Measurements from ENCODE around the gene ELAVL3.
"Not testable (repeated sequence)": the region's sequence is repeated elsewhere in the genome, so short reads cannot be mapped to it uniquely, and the experiment has no call there.

The ELAVL3 gene

DNA sequence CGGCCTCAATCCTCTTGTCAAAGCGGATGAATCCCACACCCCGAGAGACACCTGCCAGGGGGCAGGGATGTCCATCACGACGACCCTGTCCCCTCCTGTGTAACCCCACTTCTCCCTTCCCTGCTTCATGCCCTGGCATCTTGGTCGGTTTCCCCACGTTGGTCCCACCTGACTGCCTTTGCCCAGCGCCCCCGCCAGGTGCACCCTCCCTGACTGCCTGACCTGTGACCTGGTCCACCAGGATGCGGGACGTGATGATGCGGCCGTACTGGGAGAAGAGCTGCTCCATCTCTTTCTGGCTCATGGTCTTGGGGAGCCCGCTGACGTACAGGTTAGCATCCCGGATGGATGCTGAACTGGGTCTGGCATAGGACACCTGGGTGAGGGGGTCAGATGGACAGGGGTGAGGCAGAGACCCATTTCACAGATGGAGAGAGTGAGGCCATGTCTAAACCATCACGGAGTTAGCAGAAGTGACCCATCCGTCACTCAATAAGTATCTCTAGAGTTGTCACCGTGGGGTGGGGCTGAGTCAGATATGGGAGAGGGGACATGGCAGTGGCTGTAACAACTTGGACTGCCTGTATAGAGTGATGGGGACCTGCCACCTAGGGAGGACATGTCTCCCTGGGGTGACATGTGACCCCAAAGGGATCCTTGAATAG is 22.5 kb downstream of the ELAVL3 start:
- no peak for DNase-seq

DNA sequence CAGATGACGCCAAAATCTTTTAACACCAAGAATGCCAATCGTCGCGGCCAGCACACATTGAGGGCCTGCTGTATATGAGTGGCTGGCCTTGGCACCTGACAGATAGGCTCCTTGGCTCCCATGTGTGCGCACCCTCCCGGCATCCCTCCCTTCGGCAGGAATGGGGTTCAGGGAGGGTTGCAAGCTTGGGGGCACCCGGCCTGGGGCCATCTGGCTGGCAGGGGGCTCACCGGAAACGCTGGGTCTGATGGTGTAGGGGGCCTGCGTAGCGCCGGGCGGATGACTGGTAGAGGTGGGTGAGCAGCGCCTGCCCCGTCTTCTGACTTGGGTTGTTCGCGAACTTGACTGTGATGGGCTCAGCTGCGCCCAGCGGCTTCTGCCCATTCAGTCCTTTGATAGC is 23.0 kb downstream of the ELAVL3 start:
- no peak for DNase-seq

GRCh38 chr19:11457115-11457514 is 23.7 kb downstream of the ELAVL3 start:
- DNase-seq: no peak

DNA sequence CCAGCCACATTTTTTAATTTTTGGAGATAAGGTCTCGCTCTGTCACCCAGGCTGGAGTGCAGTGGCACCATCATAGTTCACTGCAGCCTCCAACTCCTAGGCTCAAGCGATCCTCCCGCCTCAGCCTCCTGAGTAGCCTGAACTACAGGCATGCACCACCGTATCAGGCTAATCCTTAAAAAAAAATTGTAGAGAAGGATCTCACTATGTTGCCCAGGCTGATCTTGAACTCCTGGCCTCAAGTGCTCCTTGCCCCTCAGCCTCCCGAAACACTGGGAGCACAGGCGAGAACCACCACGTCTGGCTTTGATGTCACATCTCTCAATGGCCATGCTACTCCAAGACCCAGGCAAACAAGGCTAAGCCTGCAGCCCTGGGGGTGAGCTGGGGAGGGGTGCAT is 24.2 kb downstream of the ELAVL3 start:
- DNase-seq: no peak

DNA sequence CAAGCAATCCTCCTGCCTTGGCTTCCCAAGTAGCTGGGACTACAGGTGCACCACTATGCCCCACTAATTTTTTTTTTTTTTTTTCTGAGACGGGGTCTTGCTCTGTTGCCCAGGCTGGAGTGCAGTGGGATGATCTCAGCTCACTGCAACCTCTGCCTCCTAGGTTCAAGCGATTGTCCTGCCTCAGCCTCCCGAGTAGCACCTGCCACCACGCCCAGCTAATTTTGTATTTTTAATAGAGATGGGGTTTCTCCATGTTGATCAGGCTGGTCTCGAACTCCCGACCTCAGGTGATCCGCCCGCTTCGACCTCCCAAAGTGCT is 25.7 kb downstream of the ELAVL3 start:
- DNase-seq: not testable (repeated sequence)

GRCh38 chr19:11453468-11454341 is 27.1 kb downstream of the ELAVL3 start:
- no peak for DNase-seq

- no peak for DNase-seq
Observed at GRCh38 chr19:11452620-11453310, 28.1 kb downstream of the ELAVL3 start.

GRCh38 chr19:11451871-11452619 is 28.8 kb downstream of the ELAVL3 start:
- no peak for DNase-seq

DNA sequence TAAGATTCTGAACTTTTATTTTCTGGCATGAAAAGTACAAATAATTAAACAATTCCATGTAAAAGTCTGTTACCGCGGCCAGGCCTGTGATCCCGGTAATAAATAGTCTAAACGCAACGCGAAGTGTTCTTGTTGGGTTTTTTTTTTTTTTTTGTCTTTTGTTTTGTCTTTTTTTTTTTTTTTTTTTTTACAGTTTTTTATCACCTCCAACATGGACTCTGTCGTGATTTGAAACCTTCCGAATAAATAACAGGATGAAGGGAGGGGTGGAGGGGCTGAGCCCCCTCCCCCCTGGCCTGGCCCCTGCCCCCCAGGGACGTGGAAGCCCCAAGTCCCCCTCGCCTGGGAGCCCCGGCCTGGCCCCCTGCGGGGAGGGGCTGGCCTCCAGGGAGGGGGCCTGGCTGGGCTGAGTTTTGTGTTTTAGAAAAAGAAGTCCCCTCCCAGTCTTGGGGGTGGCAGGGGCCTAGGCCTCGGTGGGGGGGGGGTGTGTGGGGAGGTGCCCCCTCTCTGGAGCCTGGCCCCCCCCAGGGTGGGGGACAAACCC is 29.4 kb downstream of the ELAVL3 start:
- DNase-seq: no peak

- DNase-seq: no peak
Observed at GRCh38 chr19:11450570-11451326, 30.1 kb downstream of the ELAVL3 start.

- DNase-seq: no peak
Observed at GRCh38 chr19:11448923-11449554, 31.8 kb downstream of the ELAVL3 start.

- DNase-seq: no peak
Observed at GRCh38 chr19:11448410-11448809, 32.4 kb downstream of the ELAVL3 start.

DNA sequence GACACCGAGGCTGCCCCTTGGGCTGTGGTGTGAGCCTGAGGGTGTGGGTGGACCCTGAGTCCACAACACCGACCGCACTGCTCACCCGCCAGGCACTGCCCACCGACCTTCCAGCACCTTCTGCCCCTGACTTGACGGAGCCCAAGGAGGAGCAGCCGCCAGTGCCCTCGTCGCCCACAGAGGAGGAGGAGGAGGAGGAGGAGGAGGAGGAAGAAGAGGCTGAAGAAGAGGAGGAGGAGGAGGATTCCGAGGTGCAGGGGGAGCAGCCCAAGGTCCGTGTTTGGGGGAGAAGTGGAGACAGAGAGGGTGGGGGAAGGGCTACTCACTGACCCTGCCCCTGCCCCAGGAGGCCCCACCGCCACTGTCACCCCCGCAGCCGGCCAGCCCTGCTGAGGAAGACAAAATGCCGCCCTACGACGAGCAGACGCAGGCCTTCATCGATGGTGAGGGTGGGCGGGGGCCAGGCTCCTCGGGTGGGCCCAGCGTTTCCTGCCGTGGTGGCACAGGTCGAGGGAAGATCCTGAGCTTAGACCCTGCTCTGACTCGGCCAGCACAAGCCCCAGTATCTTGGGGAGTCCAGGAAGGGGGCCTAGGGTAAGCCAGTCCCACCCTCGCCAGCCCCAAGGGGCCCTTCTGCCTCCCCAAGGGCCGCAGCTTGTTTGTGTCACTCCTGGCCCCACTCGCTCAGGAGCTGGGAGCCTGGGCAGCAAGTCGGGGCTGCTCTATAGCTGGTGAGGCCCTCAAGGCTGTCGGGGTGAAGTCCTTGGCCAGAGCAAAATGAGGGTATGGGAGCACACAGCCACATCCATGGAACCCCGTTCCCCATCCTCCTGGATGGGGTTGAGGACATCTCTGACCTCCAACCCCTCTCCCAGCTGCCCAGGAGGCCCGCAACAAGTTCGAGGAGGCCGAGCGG is 33.2 kb downstream of the ELAVL3 start:
- DNase-seq: no peak

DNA sequence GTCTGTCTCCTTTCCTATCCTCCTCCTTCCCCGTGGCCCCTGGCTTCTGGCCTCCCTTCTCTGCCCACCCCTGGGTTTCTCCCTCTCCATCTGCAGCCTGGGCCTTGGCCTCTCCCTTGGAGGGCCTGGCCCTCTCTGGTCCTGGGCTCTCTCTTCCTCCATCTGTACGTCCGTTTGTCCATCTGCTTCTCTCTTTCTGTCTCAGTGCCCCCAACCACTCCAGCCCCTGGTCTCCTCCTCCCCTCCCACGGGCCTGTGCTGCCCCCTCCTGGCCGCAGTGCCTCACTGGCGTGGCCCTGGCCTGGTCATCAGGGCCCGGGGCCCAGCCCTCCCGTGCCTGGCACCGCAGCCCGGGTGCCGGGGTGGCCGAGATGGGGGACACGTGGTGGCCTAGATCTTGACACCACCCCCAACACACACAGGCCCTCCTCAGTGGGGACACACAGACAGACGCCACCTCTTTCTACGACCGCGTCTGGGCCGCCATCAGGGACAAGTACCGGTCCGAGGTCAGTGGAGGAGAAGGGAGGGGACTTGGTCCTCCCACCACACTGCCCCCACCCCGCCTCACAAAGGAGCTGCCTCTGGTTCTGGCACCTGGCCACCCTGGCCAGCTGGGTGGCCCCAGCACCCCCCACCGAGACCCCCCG is 34.1 kb downstream of the ELAVL3 start:
- peak; percentile 6 for DNase-seq

GRCh38 chr19:11446271-11446651 is 34.6 kb downstream of the ELAVL3 start:
- no peak for DNase-seq

DNA sequence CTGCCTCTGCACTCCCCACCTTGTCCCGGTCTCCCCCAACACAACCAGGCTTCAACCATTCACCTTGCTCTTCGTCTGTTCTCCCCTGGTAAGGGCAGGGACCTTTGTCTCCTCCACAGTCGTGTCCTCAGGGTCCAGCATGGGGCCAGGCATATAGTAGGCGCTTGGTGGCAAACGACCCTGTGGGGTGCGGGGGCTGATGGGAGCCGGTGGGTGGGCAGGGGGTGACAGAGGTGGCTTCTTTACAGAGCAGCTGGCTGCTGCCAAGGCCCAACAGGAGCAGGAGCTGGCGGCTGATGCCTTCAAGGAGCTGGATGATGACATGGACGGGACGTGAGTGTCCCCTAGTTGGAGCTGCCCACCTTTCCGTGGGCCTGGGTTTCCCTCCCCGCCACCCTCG is 35.7 kb downstream of the ELAVL3 start:
- DNase-seq: no peak

- no peak for DNase-seq
Observed at GRCh38 chr19:11444059-11444458, 36.8 kb downstream of the ELAVL3 start.

DNA sequence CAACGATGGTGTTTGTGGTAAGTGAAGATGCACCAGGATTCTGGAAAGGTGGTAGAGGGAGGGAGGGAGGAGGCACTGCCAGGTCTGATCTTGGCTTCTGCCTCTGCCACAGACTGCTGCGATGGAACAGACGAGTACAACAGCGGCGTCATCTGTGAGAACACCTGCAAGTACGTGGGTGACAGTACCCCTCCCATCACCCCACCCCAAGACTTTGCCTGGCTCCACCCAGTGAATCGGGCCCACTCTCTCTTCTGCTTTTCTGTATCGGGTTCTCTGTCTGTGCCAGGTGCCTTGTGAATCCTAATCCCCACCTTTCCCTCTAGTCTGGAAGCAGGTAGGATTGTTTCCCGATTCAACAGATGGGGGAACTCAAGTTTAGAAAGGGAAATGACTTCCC is 42.9 kb downstream of the ELAVL3 start:
- no peak for DNase-seq

- peak; percentile 20 for DNase-seq
Observed at GRCh38 chr19:11435833-11436313, 45.0 kb downstream of the ELAVL3 start.
